ENCODE data around the gene SLC49A3.
A peak's percentile ranks its signal among the peaks of the same experiment; 100 is the strongest.

The SLC49A3 gene

DNA sequence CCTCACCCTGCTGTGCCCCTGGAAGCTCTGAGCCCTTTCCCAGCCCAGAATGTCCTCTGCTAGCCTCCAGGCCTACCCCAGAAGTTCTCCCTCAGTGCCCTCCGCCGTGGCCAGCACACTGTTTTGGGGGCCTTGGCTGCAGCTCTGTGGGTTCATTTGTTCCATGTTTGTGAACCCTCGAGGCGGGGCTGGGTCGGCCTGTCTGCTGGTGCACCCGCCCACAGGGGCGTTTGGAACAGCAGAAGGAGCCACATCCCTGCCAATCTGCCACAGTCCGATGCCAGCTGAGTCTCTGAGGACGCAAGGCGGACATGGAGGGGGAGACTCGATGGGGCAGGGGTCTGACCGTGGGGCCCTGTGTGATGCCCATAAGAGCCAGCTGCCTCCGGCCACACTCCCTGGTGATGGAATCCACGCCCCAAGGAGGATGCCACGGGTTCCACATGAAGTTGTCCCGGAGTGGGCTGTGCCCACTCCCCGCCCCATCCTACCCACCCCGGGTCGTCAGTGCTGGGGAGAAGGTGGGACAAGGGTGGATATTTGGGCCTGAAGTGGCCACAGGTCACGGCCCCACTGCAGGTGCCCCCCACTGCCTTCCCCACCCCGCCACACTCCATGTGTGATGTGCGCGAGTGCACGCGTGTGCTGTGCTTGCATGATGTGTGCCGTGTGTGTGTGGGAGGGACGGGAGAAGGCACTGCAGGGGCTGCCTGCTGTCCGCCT lies 22.0 kb downstream of the SLC49A3 start:
- no peak for DNase-seq (ENCODE audit: low read depth in 2 of 3, low spot score in 1 of 3)

DNA sequence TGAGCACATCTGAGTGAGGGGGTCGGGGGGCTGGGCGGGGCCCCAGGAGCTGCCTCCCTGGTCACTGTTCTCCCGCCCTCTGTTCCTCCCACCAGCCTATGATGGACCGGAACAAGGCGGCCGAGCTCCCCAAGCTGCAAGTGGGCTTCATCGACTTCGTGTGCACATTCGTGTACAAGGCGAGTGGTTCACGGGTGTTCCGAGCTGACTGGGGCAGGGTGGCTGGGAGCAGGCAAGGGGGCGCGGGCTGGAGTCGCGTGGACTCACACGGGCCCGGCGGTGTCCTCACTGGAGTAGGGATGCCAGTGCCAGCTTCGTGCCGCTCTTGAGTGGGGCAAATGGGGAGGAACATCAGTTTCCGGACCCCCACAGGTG lies 22.5 kb downstream of the SLC49A3 start:
- DNase-seq (ENCODE audit: low read depth in 2 of 3, low spot score in 1 of 3) = no peak

DNA sequence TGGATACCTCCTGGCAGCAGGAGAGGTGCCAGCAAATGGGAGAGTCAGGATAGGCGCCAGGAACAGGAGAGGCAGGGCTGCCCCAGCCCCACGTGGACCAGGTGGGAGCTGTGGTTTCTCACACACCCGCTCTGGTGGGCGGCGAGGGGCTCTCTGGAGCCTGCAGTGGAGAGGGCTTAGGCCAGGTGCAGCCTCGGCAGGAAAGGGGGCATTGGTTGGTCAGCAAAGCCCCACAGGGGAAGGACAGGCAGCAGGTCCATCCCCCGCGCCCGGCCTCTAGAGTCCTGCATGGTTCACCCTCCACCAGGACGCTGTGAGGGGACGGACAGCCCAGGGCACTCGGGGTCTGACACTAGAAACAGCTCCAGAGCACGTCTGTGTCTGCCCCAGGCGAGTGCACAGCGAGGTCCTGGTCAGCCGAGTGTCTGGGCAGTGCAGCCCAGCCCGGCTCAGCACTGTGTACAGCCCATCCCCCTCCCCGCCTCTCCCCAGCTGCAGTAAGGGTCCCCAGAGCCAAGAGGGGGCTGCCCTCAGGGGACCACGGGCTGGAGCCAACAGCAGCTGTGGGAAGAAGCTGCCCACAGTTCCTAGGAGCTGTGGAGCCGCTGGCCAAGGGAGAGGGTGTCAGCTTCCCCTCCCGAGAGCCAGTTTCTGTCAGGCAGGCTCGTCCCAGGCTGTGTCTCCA lies 23.1 kb downstream of the SLC49A3 start:
- no peak for DNase-seq (ENCODE audit: low read depth in 2 of 3, low spot score in 1 of 3)

DNA sequence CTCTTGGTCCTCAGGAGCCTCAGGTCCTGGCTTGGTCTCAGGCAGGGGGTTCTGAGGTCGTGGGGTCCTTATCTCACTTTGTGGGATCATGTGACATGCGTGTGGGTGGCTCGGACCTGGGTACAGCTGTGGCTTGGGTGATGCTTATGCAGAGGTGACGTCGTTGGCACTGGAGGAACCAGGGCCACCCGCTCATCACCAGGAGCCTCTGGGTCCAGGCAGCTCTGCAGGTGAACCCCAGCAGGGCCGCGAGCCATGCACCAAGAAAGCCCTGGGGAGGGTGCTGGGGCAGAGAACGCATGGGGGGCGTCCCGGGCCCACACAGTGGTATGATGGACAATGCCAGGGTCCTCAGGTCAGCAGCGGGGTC lies 23.6 kb downstream of the SLC49A3 start:
- no peak for DNase-seq (ENCODE audit: low read depth in 2 of 3, low spot score in 1 of 3)

DNA sequence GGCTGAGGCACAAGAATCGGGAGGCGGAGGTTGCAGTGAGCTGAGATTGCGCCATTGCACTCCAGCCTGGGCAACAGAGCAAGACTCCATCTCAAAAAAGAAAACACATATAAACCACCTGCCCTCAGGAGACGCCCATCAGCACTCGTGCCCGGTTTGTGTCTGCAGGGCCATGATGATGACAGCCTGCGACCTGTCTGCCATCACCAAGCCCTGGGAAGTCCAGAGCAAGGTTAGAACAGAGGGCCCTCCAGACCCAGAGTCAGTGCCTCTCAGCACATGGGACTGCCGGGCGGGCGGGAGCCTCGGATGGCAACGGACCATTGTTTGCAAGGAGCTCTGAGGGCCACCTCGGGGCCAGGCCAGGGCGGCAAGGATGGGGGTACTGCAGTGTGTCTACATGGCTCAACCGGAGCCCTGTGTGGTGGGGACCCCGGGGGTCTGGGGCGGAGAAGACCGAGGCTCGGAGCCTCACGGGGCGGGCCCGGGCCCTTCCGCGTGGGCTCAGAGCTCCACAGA lies 24.2 kb downstream of the SLC49A3 start:
- DNase-seq (ENCODE audit: low read depth in 2 of 3, low spot score in 1 of 3) = no peak

DNA sequence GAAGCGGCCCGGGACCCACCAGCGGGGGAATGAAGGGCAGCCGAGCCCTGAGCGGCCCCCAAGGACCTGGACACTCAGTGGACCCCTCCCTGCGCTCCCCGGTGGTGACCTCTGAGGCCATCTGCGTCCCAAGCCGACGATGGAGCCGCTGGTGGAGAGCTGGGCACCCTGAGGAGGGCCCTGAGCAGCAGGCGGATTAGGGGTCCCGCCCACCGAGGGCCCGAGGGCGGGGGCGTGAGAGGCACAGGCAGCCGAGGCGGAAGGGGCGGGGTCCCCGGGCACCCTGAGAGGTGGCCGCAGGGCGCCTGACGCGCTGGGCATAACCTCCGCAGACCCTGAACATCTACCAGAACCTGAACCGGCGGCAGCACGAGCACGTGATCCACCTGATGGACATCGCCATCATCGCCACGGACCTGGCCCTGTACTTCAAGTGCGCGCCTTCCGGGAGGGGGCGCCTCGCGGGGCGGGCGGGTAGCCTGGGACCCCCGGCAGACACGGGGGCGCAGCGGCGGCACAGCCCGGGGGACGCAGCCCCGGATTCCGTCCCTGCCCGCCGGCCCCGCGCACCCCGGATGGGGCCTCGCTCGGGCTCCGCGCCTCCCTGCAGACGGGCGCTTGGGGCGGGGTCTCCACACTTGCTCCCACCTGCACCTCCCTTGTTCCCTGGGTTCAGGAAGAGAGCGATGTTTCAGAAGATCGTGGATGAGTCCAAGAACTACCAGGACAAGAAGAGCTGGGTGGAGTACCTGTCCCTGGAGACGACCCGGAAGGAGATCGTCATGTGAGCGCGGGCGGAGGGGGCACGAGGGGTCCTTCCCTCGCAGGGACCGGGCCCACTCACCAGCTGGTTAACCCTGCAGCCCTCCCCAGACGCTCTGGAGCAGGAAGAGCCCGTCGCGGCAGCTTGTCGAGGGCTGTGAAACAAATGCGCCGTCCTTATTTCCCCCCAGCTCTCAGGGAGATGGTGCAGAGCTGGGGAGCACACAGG lies 25.2 kb downstream of the SLC49A3 start:
- DNase-seq (ENCODE audit: low read depth in 2 of 3, low spot score in 1 of 3) = peak in 2 of 3 donors; percentile 48 to 67

DNA sequence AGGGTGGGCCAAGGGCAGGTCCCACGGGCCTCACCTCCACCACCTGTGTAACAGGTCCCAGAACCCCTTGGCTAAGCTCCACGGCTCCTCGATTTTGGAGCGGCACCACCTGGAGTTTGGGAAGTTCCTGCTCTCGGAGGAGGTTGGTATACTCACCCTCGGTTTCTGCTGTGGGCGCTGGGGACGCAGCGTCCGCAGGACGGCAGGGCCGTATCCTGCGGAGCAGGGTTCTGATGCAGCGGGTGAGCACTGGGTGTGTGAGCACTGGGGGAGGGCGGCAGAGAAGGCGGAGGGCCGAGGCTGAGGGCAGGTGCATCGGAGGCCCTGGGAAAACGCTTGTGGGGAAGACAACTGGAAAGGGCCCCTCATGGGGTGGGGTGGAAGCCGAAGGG lies 25.9 kb downstream of the SLC49A3 start:
- no peak for DNase-seq (ENCODE audit: low read depth in 2 of 3, low spot score in 1 of 3)

DNA sequence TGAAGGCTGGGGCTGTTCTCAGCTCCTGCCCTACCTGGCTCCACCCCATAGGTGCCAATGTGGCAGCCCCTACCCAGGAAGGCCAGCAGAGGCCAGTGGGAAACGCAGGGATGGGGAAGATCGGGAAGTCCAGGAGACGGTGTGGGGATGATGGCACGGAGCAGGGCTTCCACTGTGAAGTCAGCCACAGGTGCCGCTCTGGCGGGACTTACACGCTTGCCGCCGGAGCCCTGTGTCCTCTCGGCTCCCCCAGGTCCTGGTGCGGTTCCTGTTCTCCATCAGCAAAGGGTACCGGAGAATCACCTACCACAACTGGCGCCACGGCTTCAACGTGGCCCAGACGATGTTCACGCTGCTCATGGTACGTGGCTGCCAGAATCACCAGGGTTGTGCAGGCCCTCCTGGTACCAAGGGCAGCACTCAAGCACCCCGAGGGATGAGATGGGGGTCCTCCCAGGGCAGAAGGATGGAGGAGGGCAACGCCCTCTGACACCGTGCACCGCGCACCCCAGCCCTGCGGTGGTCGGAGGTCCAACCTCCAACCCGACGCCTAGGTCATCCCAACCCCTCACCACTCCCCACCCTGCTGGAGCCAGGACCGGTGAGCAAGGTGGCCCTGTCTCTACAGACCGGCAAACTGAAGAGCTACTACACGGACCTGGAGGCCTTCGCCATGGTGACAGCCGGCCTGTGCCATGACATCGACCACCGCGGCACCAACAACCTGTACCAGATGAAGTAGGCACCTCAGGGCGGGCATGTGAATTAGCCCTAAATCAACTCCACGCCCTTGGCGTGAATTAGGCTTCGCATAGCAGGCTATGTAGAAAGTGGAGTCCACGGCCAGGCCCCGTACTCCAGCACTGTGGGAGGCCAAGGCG lies 26.8 kb downstream of the SLC49A3 start:
- no peak for DNase-seq (ENCODE audit: low read depth in 2 of 3, low spot score in 1 of 3)

DNA sequence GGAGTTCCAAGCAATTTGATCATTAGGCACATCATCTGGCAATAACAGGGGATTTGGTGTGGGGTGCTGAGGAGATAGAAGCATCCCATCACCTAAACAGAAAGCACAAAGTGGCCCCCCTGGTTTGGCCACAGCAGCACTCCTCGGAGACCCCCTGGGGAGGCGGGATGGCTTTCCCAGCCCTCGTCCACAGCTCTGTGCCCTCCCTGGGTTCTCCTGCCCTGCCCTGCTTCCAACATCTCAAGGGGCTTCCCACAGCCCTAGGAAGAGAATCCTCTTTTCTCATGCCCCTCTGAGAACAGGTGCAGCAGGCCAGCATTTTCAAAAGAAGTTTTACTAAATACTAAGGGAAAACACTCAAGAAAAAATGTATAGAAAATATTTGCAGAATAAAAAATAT lies 27.7 kb downstream of the SLC49A3 start:
- DNase-seq (ENCODE audit: low read depth in 2 of 3, low spot score in 1 of 3) = no peak

DNA sequence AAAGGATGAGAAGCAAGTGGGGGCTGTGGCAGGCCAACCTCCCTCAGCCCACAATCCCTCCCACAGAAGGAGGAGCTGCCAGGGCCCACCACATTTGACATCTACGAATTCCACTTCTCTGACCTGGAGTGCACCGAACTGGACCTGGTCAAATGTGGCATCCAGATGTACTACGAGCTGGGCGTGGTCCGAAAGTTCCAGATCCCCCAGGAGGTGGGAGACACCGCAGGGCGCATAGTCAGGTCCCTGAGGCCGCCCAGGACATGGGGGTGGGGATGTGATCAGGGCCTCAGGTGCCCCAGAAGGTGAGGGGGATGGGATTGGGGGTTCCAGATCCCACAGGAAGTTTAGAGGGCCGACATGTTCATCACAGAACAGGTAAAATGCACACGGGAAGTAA lies 28.6 kb downstream of the SLC49A3 start:
- no peak for DNase-seq (ENCODE audit: low read depth in 2 of 3, low spot score in 1 of 3)

DNA sequence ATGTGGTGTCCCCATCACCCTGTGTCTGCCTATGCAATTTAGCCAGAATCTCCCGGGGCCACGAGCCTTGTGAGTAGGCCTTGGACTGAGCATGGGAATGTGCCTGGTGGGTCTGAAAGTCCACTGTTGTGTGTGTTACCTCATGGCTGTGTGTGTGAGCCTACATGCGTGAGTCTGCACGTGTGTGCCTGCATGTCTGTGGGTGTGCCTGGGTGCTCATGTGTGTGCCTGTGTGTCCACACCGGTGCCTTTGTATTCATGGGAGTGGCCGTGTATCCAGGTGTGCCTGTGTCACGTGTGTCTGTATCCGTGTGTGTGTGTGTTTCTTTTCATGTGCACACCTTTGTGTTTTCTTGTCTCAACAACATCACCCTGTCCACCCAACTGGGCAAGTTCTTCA lies 29.1 kb downstream of the SLC49A3 start:
- DNase-seq (ENCODE audit: low read depth in 2 of 3, low spot score in 1 of 3) = no peak

DNA sequence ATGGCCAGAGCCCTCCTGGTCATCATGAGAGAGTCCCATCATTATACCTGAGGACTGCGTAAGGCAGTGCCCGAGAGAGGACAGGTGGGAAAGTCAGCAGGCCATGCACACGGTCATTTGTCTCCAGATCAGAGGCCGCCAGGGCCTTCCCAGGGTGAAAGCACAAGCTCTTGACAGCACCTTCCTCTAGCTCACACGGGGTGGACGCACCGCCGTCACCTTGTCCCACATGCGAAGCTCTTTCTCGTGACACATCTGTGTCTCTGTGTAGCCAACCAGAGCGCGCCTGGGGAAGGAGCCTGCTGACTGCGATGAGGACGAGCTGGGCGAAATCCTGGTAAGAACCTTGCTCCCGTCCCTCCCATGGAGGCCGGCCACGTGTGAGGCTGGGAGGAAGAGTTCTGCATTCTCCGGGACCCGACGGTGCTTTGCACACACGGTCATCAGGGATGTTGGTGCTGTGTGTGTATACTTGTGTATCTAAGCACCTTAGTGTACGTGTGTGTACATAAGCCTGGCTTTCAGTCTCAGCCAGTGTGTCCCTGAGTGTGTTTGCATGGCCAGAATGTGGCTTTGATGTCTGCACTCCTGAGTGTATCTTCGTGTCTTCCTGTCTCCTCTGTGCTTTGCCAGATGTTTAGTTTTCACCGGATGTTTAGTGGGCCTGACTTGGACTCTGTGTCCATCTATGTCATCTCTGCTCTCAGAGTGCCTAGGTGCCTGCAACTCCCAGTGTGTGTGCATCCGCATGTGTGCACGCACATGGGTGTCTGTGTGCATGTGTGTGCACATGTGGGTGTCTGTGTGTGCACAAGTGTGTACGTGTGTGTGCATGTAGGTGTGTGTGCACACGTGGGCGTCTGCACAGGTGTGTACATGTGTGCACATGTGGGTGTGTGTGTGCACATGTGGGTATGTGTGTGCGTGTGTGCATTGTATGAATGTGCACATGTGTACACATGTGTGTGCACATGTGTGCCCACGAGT lies 30.0 kb downstream of the SLC49A3 start:
- DNase-seq (ENCODE audit: low read depth in 2 of 3, low spot score in 1 of 3) = no peak

DNA sequence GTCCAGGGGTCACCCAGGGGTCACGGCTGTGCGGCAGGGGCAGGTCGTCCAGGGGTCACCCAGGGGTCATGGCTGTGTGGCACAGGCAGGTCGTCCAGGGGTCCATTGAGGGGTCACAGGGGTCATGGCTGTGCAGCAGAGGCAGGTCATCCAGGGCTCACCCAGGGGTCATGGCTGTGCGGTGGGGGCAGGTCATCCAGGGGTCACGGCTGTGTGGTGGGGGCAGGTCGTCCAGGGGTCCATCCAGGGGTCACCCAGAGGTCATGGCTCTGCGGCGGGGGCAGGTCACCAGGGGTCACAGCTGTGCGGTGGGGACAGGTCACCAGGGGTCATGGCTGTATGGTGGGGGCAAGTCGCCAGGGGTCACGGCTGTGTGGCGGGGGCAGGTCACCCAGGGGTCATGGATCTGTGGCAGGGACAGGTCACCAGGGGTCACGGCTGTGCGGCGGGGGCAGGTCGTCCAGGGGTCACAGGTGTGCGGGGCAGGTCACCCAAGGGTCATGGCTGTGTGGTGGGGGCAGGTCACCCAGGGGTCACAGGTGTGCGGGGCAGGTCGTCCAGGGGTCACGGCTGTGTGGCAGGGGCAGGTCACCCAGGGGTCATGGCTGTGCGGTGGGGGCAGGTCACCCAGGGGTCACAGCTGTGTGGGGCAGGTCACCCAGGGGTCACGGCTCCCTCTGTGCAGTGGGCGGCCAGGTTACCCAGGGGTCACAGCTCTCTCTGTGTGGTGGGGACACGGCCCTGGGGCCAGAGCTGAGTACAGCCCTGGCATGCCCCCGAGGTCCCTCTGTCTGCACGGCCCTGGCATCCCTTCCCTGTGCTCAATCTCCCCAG lies 30.9 kb downstream of the SLC49A3 start:
- DNase-seq (ENCODE audit: low read depth in 2 of 3, low spot score in 1 of 3) = no peak

DNA sequence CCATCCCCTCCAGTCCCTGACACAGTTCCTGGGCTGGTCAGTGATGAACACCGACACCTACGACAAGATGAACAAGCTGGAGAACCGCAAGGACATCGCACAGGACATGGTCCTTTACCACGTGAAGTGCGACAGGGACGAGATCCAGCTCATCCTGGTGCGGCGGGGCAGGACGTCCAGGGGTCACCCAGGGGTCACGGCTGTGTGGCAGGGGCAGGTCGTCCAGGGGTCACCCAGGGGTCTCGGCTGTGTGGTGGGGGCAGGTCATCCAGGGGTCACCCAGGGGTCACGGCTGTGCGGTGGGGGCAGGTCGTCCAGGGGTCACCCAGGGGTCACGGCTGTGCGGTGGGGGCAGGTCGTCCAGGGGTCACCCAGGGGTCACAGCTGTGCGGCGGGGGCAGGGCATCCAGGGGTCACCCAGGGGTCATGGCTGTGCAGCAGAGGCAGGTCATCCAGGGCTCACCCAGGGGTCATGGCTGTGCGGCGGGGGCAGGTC lies 31.6 kb downstream of the SLC49A3 start:
- DNase-seq (ENCODE audit: low read depth in 2 of 3, low spot score in 1 of 3) = no peak

DNA sequence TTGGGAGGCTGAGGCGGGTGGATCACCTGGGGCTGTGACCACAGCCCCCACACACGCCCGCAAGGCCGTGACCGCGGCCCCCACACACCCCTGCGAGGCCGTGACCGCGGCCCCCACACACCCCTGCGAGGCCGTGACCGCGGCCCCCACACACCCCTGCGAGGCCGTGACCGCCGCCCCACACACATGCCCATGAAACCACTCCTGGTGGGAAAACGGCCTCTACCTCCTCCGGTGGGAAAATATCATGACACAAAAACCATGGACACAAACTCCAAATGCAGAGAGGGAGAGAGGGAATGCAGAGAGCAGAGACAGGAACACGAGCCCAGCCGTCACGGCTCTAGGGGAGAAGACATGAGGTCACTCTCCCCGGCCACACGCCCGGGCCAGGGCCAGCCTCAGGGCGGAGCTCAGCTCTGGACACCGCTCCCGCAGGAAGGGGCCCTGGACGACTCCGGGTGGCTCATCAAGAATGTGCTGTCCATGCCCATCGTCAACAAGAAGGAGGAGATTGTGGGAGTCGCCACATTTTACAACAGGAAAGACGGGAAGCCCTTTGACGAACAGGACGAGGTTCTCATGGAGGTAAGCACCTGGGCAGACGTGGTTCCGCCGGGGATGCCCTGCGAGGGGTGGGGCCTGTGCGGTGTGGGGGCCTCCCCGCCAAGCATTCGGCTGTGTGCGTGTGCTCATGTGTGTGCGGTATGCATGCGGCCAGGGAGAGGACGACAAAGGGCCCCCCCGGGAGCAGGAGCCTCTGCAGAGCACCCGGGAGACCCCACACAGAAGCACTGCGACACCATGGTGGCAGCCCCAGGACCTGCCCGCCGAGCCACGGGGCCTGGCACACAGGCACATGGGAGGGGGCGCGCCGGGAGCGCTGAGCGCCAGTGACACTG lies 32.3 kb downstream of the SLC49A3 start:
- no peak for DNase-seq (ENCODE audit: low read depth in 2 of 3, low spot score in 1 of 3)

DNA sequence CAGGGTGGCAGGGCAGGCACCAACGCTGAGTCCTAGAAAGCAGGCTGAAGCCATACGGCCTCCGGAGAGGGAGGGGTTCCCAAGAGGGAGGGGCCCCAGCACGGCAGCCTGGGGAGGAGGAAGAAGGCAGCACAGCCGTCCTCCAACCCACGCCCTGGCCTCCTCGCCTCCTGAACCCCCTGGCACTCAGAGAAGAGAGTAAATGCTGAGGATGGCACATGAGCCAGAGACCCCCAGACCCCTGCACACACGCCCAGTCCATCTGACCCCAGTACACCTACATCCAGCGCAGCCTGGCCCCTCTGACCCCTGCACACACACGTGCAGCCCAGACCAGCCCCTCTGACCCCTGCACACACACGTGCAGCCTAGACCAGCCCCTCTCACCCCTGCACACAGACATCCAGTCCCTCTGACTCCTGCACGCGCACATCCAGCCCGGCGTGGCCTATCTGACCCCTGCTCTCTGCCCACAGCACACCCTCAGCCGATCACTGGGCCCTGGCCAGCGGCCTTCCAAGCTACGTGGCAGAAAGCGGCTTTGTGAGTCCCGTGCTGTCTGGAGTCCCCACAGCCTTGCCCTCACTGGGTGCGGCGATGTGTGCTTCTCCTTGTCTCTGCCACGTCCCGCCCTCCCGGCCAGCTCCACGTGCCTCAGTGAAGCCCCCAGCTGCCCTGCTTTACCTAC lies 33.3 kb downstream of the SLC49A3 start:
- no peak for DNase-seq (ENCODE audit: low read depth in 2 of 3, low spot score in 1 of 3)

Data from stimulated activated CD4-positive, alpha-beta T cell treated with anti-CD3 and anti-CD28 coated beads, Interleukin-12 subunit alpha, Interleukin-12 subunit beta, amount 100 ng/mL, for 48 hours (primary cell).